Measurements from ENCODE around the gene DTNBP1. TPM values are rescaled to one million over a fixed set of nuclear protein-coding genes. Genes with fewer than 3 reads are reported as not detected.

The DTNBP1 gene
- total and polyA plus RNA-seq, 4 donors = 3.1 to 6.0 (median 4.3) TPM

GRCh38 chr6:15513801-15514711 lies 148.8 kb downstream of the DTNBP1 start (continued):
- TF ChIP-seq, protein P1, sequence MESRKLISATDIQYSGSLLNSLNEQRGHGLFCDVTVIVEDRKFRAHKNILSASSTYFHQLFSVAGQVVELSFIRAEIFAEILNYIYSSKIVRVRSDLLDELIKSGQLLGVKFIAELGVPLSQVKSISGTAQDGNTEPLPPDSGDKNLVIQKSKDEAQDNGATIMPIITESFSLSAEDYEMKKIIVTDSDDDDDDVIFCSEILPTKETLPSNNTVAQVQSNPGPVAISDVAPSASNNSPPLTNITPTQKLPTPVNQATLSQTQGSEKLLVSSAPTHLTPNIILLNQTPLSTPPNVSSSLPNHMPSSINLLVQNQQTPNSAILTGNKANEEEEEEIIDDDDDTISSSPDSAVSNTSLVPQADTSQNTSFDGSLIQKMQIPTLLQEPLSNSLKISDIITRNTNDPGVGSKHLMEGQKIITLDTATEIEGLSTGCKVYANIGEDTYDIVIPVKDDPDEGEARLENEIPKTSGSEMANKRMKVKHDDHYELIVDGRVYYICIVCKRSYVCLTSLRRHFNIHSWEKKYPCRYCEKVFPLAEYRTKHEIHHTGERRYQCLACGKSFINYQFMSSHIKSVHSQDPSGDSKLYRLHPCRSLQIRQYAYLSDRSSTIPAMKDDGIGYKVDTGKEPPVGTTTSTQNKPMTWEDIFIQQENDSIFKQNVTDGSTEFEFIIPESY (IDR thresholded peaks at IDR 0.05) = no peak
- TF ChIP-seq EGR1 (IDR thresholded peaks at IDR 0.05; ENCODE audit: low read depth in 2 of 2) = no peak
- TF ChIP-seq FOXA2 (IDR thresholded peaks at IDR 0.05) = no peak

DNA sequence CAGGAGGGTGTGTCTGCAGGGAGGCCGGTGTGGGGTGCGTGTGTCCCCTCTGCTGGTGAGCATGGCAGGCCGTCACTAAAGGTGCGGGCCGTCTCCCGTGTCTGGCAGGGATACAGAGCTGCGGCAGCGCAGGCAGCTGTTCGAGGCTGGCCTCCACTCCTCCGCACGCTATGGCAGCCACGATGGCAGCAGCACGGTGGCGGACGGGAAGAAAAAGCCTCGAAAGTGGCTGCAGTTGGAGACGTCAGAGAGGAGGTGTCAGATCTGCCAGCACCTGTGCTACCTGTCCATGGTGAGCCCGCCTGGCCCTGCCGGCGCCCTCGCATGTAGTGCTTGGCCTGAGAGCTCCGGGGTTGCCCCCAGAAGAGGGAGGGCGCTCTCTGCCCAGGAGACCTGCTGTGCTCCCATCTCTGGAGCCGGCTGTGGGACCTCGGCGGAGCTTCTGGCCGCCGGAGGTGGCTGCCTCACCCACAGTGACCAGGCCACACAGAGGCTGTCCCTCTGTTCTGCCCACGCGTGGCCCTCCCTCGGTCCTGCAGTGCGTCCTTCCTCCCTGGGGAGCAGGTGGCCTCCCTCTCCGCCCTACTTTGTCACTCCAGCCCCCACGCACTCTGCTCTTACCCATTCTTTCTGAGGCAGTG lies 149.6 kb downstream of the DTNBP1 start:
- 96% methylated on average over 34 of the region's 34 CpGs for WGBS
- TF ChIP-seq JUND (IDR thresholded peaks at IDR 0.05) (no peak), CTCF (IDR thresholded peaks at IDR 0.05; ENCODE audit: low read depth, low read length, missing input control) (no peak)
- TF ChIP-seq, protein P1 (IDR thresholded peaks at IDR 0.05) = no peak
- no peak for DNase-seq (ENCODE audit: low spot score)
- Histone ChIP-seq H3K4me3 (ENCODE audit: low read depth in 1 of 3, low read length in 3 of 3) (no peak overlapping the region), H3K9ac (ENCODE audit: low read depth in 1 of 2, low read length in 2 of 2) (no peak overlapping the region), H3K9me3 (ENCODE audit: control insufficient read depth in 4 of 4, low read length in 3 of 4) (no peaks in the 10 kb centered on the region), H3K4me1 (ENCODE audit: control insufficient read depth in 4 of 4, insufficient read depth in 4 of 4, low read length in 3 of 4) (peaks cover 0 to 14% (median 8%) of the 10 kb centered on the region in 4 donors), H3K27ac (ENCODE audit: low read depth in 1 of 2, low read length in 2 of 2) (no peak overlapping the region), H3K36me3 (ENCODE audit: control insufficient read depth in 4 of 4, insufficient read depth in 3 of 4, low read depth in 1 of 4, low read length in 3 of 4) (peaks cover 1 to 23% (median 5%) of the 10 kb centered on the region in 4 donors), H3K27me3 (ENCODE audit: control insufficient read depth in 4 of 4, insufficient read depth in 4 of 4, low read length in 3 of 4) (no peaks in the 10 kb centered on the region)

DNA sequence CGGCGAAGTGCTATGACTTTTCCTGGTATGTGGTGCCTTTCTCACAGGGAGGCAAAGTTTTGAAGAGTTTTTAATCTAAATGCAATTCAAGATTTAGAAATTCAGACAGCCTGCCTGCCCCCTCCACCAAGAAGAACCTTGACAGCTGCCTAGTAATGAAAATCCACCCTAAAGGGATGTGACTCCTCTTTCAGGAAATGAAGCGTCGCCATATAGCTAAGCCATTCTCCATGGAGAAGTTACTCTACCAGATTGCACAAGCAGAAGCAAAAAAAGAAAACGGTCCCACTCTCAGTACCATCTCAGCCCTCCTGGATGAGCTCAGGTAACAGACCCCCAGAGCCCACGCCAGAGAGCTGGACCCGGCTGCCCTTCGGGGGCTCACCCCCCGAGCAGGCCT lies 150.1 kb downstream of the DTNBP1 start:
- Histone ChIP-seq H3K36me3 (ENCODE audit: control insufficient read depth in 4 of 4, insufficient read depth in 3 of 4, low read depth in 1 of 4, low read length in 3 of 4) (peaks cover 1 to 18% (median 5%) of the 10 kb centered on the region in 4 donors), H3K27ac (ENCODE audit: low read depth in 1 of 2, low read length in 2 of 2) (no peak overlapping the region), H3K4me1 (ENCODE audit: control insufficient read depth in 4 of 4, insufficient read depth in 4 of 4, low read length in 3 of 4) (peaks cover 0 to 14% (median 8%) of the 10 kb centered on the region in 4 donors), H3K9me3 (ENCODE audit: control insufficient read depth in 4 of 4, low read length in 3 of 4) (no peaks in the 10 kb centered on the region), H3K27me3 (ENCODE audit: control insufficient read depth in 4 of 4, insufficient read depth in 4 of 4, low read length in 3 of 4) (no peaks in the 10 kb centered on the region), H3K9ac (ENCODE audit: low read depth in 1 of 2, low read length in 2 of 2) (no peak overlapping the region), H3K4me3 (ENCODE audit: low read depth in 1 of 3, low read length in 3 of 3) (no peak overlapping the region)
- 95% methylated on average over 9 of the region's 9 CpGs for WGBS
- no peak for TF ChIP-seq FOXA1 (IDR thresholded peaks at IDR 0.05)
- no peak for DNase-seq (ENCODE audit: low spot score)

All from liver (tissue), 9 donors.